OCI-LY7 (cell line): ENCODE data around the gene IFITM5.

Source experiments
- CTCF ChIP-seq: fragments of 200-600 bp; sonication (generic); conservative IDR thresholded peaks from 2 replicates; pipeline ENCODE4 v1.5.1; 2014; ENCODE audit warnings: mild to moderate bottlenecking, antibody characterized with exemption, low read length, moderate library complexity, mixed read lengths
- EZH2phosphoT487 ChIP-seq: fragments of 200-600 bp; sonication (generic); IDR thresholded peaks from 2 replicates; pipeline ENCODE4 v1.6.1; 2018; ENCODE audit warnings: low read depth, borderline replicate concordance, mild to moderate bottlenecking, mixed run types, antibody characterized with exemption, low read length, moderate library complexity, mixed read lengths

DNA sequence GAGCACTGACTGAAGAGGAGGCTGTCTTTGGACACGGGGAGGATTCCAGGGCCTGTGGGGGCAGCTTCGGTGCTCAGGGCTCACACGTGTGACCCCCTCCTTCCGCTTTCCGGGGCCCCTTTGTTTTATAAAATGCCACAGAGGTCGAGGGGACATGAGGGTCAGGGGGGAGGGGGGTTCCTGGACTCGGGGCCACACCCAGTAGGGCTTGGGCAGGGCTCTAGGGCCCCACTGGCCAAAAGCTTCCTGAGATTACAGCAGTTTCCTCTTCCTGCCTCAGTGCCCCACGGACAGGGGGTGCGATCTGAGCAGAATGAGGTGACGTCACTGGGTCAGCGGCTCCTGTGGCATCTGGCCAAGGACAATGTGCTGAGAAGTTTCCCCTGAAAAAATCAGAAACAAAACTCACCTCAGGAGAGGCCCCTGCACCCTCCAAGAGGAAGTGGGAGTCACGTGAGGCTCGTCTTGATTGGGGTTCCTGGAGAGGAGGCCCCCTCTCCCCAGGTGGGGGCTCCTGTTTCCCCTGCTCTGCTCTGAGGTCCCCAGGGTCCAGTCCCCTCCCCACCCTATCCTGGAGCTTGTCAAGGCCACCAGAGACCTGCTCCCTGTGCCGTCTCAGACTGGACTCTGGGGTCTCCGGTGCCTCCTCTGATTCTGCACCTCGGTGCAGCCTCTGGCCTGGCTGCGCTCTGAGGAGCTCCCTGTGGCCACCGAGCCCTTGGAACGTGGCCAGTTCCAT lies 27.7 kb upstream of the IFITM5 start:
- TF ChIP-seq CTCF (no peak; the same call in 1 of the 2 replicates), EZH2phosphoT487 (no peak)
